ENCODE data around the gene MDN1. TPM values are rescaled to one million over a fixed set of nuclear protein-coding genes. Genes with fewer than 3 reads are reported as not detected.
"Not testable (repeated sequence)": the region's sequence is repeated elsewhere in the genome, so short reads cannot be mapped to it uniquely, and the experiment has no call there.

Gene MDN1
- total RNA-seq, 1 donor from 2014 or later: 58.9 TPM

DNA sequence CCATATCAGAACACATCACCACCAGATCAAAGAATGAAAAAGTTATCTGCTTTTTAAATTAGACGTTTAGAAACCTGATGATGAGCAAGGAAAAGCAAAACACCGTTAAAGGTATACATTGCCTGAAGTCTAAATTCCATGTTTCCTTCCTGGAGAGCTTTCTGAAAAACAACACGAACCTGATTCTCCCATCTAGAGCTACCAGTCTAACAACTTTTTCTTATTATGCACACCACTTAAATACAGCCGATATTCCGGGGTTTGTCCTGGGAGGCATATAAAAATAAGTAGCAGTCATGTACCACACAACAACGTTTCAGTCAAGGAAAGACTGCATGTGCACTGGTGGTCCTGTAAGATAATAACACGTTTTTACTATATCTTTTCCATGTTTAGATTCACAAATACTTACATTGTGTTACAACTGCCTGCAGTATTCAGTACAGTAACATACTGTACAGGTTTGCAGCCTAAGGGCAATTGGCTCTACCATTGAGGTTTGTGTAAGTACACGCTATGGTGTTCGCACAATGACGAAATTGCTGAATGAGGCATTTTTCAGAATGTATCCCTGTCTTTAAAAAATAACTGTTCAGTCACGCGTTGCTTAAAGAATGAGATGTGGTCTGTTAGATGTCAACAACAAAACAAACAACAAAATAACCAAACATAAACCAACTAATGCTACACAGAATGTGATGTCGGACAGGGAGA is 162.0 kb downstream of the MDN1 start:
- intact Hi-C loops (cut with micrococcal nuclease): no loop called here

DNA sequence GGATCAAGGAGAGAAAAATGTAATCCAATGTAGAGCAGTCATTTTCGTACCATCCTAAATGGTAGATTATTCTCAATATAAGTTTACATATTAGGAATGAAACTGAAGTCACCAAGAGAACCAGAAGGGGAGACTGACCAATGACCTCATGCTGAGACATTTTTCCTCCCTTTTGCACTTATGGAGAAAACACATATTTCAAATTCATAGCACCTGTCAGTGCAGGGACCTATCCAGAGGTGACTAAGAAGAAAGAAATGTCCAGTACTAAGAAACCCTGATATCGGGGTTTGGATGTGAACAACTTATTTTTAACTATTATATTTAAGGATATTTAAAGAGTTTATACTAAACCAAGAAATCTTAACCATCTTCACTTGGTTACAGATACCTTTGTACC is 164.5 kb downstream of the MDN1 start:
- intact Hi-C loops (cut with micrococcal nuclease): no loop called here

DNA sequence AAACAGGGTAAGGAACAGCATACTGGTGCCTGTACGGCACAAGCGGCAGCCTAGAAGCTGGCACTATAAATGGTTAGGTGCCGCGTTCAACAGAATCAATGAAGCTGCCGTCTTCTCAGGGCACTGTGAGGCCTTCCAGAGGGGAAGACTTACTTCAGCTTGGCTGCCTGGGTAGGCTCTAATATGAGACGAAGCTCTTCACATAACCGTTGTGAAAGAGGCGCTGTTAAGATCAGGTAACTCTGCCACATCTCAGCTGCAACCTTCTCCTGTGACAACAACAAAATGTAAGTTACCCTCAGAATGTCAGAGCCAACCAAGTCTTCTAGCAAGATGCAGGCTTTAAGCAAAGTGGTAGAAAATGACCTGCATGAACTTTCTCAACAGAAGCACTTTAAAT is 169.0 kb downstream of the MDN1 start:
- intact Hi-C loops (cut with micrococcal nuclease): no loop called here

DNA sequence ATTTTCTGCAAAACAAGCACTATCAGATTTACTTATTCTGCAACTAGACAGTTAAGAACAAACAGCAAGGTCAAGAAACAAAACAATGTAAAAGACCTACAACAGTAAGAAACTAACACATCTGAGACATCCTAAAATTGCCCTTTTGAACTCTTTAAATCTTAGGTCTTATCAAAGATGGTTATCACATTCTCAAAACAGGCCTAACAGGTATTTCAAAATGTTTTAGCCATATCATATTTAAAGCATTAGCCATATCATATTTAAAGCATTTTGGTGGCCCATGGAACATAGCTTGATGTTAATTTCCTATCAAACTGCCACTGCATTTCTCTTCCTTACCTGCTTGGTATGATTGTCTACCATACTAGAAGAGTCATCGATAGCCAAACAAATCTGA is 169.9 kb downstream of the MDN1 start:
- intact Hi-C loops (cut with micrococcal nuclease): no loop called here

- intact Hi-C loops (cut with micrococcal nuclease): no loop called here
Observed at GRCh38 chr6:89644864-89645263, 174.7 kb downstream of the MDN1 start.

DNA sequence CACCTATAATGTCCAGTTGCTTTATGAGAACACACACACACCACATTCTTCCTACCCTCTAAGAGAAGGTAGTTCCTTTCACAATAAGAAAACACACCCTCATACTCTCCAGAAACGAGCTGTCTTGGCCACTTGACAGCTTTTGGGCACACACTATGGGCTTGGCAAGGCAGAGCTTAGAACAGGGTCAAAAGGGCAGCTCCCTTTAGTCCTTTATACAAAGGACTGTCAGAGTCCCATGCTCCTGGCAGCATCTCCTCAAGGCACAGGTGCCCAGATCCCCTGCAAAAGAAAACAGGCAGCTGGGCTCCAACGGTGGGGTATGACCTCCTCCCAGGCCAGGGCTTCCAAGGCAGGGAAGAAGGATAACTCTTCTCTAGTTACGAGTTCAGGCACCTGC is 176.2 kb downstream of the MDN1 start:
- intact Hi-C loops (cut with micrococcal nuclease): no loop called here

DNA sequence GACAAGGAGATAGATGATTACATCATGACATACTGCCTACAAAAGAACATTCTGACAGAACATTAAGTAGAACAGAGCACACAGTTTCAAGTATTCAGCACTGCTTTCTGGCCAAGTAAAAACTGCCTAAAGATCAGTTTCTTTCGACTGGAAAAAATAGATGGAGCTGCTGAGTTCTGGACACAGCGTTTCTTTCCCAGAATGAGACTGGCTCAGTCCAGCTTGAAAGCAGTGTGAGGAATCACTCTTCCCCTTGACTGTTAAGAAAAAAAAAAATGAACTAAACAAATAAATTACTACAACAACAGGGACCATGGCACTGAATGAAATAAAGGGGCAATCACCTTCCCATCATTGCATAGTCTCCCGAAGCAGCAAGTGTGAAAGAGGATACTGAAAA is 176.6 kb downstream of the MDN1 start:
- intact Hi-C loops (cut with micrococcal nuclease): no loop called here

- intact Hi-C loops (cut with micrococcal nuclease): not testable (repeated sequence)
Observed at GRCh38 chr6:89641581-89641980, 178.0 kb downstream of the MDN1 start.

GRCh38 chr6:89640804-89641203 is 178.8 kb downstream of the MDN1 start:
- intact Hi-C loops (cut with micrococcal nuclease): no loop called here

DNA sequence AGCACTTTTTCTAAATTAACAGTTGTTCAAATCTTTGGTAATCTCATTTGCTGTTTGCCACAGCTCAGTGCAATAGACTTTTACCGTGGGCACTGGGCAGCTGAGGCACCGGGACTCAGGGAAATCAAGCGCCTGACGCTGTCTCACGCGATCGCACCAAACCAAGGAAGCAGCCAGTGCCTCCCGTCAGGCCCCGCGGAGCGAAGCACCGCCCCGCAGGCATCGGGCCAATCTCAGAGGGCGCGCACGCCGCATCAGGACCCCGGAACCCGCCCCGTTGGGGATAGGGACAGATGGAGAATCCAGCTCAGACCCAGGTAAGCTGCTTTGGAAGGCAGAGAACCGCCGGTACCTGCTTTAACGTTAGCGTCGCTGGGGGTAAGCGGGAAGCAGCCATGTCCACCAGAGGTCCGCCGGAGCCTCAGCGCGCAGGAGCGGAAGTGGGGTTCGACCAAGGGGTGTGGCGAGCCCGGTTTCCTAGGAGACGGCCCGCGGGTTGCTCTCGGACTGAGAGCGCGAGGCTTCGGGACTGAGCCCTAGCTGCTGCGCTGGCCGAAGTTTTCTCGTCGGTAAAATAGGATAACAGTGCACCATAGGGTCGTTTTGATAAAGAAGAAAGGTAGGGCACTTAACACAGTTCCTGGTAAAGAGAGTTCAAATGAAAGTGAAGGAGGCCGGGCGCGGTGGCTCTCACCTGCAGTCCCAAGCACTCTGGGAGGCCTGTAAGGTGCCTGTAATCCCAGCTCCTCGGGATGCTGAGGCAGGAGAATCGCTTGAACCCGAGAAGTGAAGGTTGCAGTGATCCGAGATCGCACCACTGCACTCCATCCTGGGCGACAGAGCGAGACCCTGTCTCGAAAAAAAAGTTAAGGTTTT is 181.0 kb downstream of the MDN1 start, which contains the start of gene LYRM2:
TSS of gene LYRM2 (minus strand) at position 428 of the 876 bp plus-strand sequence. CDS start at position 397, 31 bp downstream.
- intact Hi-C loops (cut with micrococcal nuclease): loop anchor here (1.0 kb wide), 6 partner anchors 181 to 949 kb away; partner anchors contain the start of genes CASP8AP2, MAP3K7, MDN1 and PNRC1

DNA sequence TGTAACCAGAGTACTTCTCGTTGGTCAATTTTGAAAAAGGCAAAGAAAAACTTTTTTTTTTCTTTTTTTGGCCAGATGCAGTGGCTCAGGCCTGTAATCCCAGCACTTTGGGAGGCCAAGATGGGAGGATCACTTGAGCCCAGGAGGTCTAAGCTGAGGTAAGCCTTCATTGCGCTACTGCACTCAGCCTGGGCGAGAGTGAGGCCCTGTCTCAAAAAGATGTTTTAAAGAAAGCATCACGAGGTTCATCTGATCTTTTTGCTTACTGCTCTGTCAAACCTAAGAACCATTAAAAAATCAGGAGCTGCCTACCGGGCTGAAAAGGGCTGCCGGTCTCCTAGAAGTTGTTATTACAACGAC is 181.7 kb downstream of the MDN1 start:
- intact Hi-C loops (cut with micrococcal nuclease): loop anchor here (1.0 kb wide), 6 partner anchors 181 to 949 kb away; partner anchors contain the start of genes CASP8AP2, MAP3K7, MDN1 and PNRC1

DNA sequence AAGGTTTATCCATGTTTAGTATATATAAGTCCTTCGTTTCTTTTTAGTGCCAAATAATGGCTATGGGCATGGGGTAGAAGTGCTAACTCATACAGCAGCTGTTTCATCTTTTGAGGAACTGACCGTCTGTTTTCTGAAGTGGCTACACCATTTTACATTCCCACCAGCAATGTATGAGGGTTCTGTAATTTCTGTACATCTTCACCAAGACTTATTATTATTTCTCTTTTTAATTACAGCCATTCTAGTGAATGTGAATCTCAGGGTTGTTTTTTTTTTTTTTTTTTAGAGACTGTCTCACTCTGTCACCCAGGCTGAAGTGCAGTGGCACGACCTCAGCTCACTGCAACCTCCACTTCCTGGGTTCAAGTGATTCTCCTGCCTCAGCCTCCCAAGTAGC is 183.2 kb downstream of the MDN1 start:
- intact Hi-C loops (cut with micrococcal nuclease): not testable (repeated sequence)

GRCh38 chr6:89630488-89630887 is 189.1 kb downstream of the MDN1 start:
- intact Hi-C loops (cut with micrococcal nuclease): no loop called here

- intact Hi-C loops (cut with micrococcal nuclease): no loop called here
Observed at GRCh38 chr6:89623749-89624148, 195.8 kb downstream of the MDN1 start.

DNA sequence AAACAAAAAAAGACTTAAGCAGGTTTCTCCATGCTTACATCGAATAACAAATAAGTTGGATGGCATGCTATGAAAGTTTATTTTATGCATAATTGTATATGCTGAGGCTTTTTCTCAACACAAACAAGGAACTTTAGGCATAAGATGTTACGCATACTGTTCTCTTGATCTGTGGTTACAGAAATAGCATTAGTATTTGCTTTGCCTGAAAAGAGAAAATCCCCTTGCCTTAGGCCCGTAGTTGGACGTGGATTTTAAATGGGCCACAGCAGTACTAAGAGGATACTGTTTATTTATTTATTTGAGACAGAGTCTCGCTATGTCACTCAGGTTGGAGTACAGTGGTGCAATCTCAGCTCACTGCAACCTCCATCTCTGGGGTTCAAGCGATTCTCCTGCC is 200.0 kb downstream of the MDN1 start:
- intact Hi-C loops (cut with micrococcal nuclease): no loop called here

DNA sequence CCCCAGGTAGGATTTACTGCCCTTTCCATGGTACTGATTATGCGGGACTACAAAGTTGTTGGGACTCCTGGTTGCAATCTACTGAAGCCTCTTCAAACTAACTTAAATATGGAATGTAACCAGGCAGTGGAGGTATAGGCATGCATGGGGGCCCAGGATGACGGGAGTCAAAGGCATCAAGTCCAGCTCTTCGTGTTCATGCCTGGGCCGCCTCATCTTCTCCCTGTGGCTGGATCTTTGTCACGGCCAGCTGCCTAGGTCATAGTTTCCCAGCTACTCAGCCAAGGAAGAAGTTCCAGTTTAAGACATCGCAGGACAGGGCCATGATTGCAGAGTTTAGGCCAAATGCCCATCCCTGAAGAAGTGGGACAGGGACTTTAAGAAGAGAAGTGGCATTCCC is 201.6 kb downstream of the MDN1 start:
- intact Hi-C loops (cut with micrococcal nuclease): no loop called here

GRCh38 chr6:89616531-89616930 is 203.1 kb downstream of the MDN1 start:
- intact Hi-C loops (cut with micrococcal nuclease): no loop called here

- intact Hi-C loops (cut with micrococcal nuclease): no loop called here
Observed at GRCh38 chr6:89615882-89616281, 203.7 kb downstream of the MDN1 start.

DNA sequence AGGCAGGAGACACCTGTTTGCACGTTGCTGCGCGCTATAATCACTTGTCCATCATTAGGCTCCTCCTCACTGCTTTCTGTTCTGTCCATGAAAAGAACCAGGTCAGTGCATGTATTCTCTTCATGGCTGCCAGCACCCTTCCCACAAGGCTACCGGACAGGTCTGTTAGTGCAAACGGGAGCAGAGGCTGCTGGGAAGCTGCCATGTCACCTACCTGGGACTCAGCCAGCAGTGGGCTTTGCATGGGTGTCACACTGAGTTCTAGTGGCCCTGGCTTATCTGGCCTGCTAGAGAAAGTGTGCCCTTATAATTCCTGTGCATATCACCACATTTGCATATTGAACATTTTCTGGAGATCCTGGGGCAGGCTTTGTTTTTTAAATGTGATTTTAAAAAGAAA is 205.8 kb downstream of the MDN1 start:
- intact Hi-C loops (cut with micrococcal nuclease): loop anchor here (5.0 kb wide), 1 partner anchor 631 kb away; no protein-coding TSS in a partner anchor

GRCh38 chr6:89612121-89612520 is 207.5 kb downstream of the MDN1 start:
- intact Hi-C loops (cut with micrococcal nuclease): loop anchor here (5.0 kb wide), 1 partner anchor 630 kb away; no protein-coding TSS in a partner anchor

DNA sequence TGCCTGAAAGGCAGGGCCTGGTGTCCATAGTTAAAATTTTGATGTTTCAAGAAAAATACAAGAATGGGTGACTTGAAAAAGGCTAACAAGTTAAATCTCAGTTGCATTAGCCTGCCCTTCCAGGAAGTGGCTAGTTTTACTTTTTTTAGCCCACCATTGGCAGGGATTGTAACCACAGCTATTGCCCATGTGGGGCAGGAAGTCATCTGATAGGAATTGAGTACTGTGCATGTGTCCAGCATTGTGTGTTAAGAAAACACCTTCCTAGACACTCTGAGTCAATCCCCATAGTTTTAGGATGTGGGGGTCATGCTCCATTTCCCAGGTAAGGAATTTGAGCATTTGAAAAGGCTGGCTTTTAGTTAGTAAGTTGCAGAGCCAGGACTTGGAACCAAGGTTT is 207.9 kb downstream of the MDN1 start:
- intact Hi-C loops (cut with micrococcal nuclease): loop anchor here (5.0 kb wide), 1 partner anchor 629 kb away; no protein-coding TSS in a partner anchor

DNA sequence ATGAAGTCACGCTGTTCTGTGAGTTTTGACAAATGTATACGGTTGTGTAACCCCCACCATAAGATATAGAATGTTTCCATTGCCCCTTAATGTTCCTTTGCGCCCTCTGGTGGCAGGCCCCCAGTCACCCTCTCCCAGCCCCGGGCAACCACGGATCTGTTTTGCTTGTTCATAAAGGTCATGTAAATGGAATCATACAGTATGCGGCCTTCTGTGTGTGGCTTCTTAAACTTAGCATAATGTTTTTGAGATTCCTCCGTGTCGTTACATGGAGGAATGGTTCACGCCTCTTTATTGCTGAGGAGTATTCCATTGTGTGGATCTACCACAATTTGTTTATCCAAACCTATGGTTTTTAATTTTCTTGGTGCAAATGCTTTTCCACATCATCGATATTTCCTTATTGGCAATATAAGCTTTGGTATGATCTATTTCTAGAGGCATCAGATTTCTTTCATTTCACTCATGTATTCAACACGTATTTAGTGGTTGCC is 209.4 kb downstream of the MDN1 start:
- intact Hi-C loops (cut with micrococcal nuclease): loop anchor here (1.0 to 5.0 kb wide), 4 partner anchors 177 to 628 kb away; partner anchors contain the start of gene ANKRD6
